K562 treated with DMSO at 1 percent for 4 hours (cell line): Measurements from ENCODE around the gene CTTNBP2. TPM values are rescaled to one million over a fixed set of nuclear protein-coding genes. Genes with fewer than 3 reads are reported as not detected.

Experiments used
- total RNA-seq: library from RNA; unstranded; fragments of 300-600 nt; gene quantifications from 2 replicates; pipeline ENCODE4 v1.2.3, GENCODE V29; 2022; ENCODE audit not compliant: insufficient read depth

Gene CTTNBP2
- total RNA-seq: not detected in 2 replicates

GRCh38 chr7:117873310-117874190 lies at the start of gene CTTNBP2:
Gene CTTNBP2, minus strand, starts transcription at chr7:117873441. Its CDS starts 26 bp downstream, at chr7:117873415.

